ENCODE results near the gene URI1.

GRCh38 chr19:30049226-30049625, 107.2 kb downstream of the URI1 start:
- TF ChIP-seq, protein P1, sequence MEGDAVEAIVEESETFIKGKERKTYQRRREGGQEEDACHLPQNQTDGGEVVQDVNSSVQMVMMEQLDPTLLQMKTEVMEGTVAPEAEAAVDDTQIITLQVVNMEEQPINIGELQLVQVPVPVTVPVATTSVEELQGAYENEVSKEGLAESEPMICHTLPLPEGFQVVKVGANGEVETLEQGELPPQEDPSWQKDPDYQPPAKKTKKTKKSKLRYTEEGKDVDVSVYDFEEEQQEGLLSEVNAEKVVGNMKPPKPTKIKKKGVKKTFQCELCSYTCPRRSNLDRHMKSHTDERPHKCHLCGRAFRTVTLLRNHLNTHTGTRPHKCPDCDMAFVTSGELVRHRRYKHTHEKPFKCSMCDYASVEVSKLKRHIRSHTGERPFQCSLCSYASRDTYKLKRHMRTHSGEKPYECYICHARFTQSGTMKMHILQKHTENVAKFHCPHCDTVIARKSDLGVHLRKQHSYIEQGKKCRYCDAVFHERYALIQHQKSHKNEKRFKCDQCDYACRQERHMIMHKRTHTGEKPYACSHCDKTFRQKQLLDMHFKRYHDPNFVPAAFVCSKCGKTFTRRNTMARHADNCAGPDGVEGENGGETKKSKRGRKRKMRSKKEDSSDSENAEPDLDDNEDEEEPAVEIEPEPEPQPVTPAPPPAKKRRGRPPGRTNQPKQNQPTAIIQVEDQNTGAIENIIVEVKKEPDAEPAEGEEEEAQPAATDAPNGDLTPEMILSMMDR (IDR thresholded peaks at IDR 0.05) = no peak
- no peak for TF ChIP-seq EZH2 (IDR thresholded peaks at IDR 0.05; ENCODE audit: borderline replicate concordance, insufficient read depth, low read depth, low read length, poor library complexity, severe bottlenecking)
